ENCODE data around the gene JAKMIP2. TPM values are rescaled to one million over a fixed set of nuclear protein-coding genes. Genes with fewer than 3 reads are reported as not detected.
"Not testable (repeated sequence)": the region's sequence is repeated elsewhere in the genome, so short reads cannot be mapped to it uniquely, and the experiment has no call there.

Gene JAKMIP2
- total RNA-seq, 1 experiment from 2014 or later, result not detected

GRCh38 chr5:147731431-147732290, 50.9 kb downstream of the JAKMIP2 start:
- intact Hi-C loops (cut with micrococcal nuclease; ENCODE audit: unreplicated experiment), result no loop called here
- Histone ChIP-seq H3K9me3 (ENCODE audit: insufficient read depth, low read depth) (no peaks in the 10 kb centered on the region), H3F3A (ENCODE audit: insufficient read depth, low read depth) (no peaks in the 10 kb centered on the region), H3K4me2 (no peak overlapping the region), H3K79me2 (ENCODE audit: low read depth) (no peaks in the 10 kb centered on the region), H2AFZ (no peak overlapping the region), H3K36me3 (ENCODE audit: low read depth) (no peaks in the 10 kb centered on the region), H3K27ac (no peak overlapping the region), H3K4me1 (replicated peaks; ENCODE audit: insufficient read depth) (no peaks in the 10 kb centered on the region), H3K27me3 (ENCODE audit: insufficient read depth, low read depth) (no peaks in the 10 kb centered on the region), H3K4me3 (no peak overlapping the region), H4K20me1 (ENCODE audit: insufficient read depth) (no peaks in the 10 kb centered on the region), H3K9me2 (ENCODE audit: insufficient read depth) (no peaks in the 10 kb centered on the region)
- TF ChIP-seq, protein P1, sequence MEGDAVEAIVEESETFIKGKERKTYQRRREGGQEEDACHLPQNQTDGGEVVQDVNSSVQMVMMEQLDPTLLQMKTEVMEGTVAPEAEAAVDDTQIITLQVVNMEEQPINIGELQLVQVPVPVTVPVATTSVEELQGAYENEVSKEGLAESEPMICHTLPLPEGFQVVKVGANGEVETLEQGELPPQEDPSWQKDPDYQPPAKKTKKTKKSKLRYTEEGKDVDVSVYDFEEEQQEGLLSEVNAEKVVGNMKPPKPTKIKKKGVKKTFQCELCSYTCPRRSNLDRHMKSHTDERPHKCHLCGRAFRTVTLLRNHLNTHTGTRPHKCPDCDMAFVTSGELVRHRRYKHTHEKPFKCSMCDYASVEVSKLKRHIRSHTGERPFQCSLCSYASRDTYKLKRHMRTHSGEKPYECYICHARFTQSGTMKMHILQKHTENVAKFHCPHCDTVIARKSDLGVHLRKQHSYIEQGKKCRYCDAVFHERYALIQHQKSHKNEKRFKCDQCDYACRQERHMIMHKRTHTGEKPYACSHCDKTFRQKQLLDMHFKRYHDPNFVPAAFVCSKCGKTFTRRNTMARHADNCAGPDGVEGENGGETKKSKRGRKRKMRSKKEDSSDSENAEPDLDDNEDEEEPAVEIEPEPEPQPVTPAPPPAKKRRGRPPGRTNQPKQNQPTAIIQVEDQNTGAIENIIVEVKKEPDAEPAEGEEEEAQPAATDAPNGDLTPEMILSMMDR (conservative IDR thresholded peaks at IDR 0.05), result no peak
- no peak for TF ChIP-seq EZH2 (IDR thresholded peaks at IDR 0.05; ENCODE audit: low read depth)
- BruUV-seq (replicated peaks), result no TSS peak
- no peak for DNase-seq
- ChIA-PET POLR2A (ENCODE audit: unreplicated experiment) (no interaction called here), CTCF (no interaction called here)

DNA sequence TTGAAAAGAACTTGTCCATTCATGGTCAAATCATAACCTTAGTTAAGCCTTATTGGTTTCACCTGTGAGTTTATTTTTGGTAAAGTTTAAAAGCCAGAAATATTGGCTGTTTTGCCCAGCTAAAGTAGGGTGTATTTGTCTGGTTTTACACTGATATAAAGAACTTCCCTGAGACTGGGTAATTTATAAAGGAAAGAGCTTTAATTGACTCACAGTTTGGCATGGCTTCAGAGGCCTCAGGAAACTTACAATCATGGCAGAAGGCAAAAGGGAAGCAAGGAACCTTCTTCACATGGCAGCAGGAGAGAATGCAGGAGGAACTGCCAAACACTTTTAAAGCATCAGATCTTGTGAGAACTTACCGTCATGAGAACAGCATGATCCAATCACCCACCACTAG, 55.3 kb downstream of the JAKMIP2 start:
- H3K4me3 ChIP-seq, result no peak overlapping the region
- TF ChIP-seq, protein P1 (conservative IDR thresholded peaks at IDR 0.05), result no peak
- no peak for TF ChIP-seq EZH2 (IDR thresholded peaks at IDR 0.05; ENCODE audit: low read depth)
- H3K4me1 ChIP-seq (replicated peaks; ENCODE audit: insufficient read depth), result 0 out of 2 replicates have a peak, but pooled peaks cover 3% of the 10 kb centered on the region
- no peak overlapping the region for H3K27ac ChIP-seq
- no TSS peak for BruUV-seq (replicated peaks)
- ChIA-PET POLR2A (ENCODE audit: unreplicated experiment) (no interaction called here), CTCF (no interaction called here)
- no peak for DNase-seq
- no peaks in the 10 kb centered on the region for H3F3A ChIP-seq (ENCODE audit: insufficient read depth, low read depth)
- no peak overlapping the region for H3K4me2 ChIP-seq
- no peak overlapping the region for H2AFZ ChIP-seq
- H3K9me2 ChIP-seq (ENCODE audit: insufficient read depth), result 0 out of 2 replicates have a peak, but pooled peaks cover 4% of the 10 kb centered on the region
- intact Hi-C loops (cut with micrococcal nuclease; ENCODE audit: unreplicated experiment), result no loop called here
- no peaks in the 10 kb centered on the region for H3K36me3 ChIP-seq (ENCODE audit: low read depth)
- no peaks in the 10 kb centered on the region for H3K27me3 ChIP-seq (ENCODE audit: insufficient read depth, low read depth)
- H4K20me1 ChIP-seq (ENCODE audit: insufficient read depth), result no peaks in the 10 kb centered on the region
- no peaks in the 10 kb centered on the region for H3K9me3 ChIP-seq (ENCODE audit: insufficient read depth, low read depth)
- no peaks in the 10 kb centered on the region for H3K79me2 ChIP-seq (ENCODE audit: low read depth)

DNA sequence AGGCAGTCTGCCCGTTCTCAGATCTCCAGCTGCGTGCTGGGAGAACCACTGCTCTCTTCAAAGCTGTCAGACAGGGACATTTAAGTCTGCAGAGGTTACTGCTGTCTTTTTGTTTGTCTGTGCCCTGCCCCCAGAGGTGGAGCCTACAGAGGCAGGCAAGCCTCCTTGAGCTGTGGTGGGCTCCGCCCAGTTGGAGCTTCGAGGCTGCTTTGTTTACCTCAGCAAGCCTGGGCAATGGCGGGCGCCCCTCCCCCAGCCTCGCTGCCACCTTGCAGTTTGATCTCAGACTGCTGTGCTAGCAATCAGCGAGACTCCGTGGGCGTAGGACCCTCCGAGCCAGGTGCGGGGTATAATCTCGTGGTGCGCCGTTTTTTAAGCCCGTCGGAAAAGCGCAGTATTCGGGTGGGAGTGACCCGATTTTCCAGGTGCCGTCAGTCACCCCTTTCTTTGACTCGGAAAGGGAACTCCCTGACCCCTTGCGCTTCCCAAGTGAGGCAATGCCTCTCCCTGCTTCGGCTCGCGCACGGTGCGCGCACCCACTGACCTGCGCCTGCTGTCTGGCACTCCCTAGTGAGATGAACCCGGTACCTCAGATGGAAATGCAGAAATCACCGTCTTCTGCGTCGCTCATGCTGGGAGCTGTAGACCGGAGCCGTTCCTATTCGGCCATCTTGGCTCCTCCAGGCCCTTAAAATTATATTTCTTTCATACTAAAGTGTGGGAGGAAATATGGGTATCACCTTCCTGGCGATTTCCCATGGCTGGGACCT, 61.2 kb downstream of the JAKMIP2 start:
- H3K27me3 ChIP-seq (ENCODE audit: insufficient read depth, low read depth); H3K4me1 ChIP-seq (replicated peaks; ENCODE audit: insufficient read depth); intact Hi-C loops (cut with micrococcal nuclease; ENCODE audit: unreplicated experiment); H3K9me2 ChIP-seq (ENCODE audit: insufficient read depth); CTCF ChIA-PET; H4K20me1 ChIP-seq (ENCODE audit: insufficient read depth); BruUV-seq (replicated peaks); H3K27ac ChIP-seq; H3K9me3 ChIP-seq (ENCODE audit: insufficient read depth, low read depth); H3F3A ChIP-seq (ENCODE audit: insufficient read depth, low read depth); H3K36me3 ChIP-seq (ENCODE audit: low read depth); H3K79me2 ChIP-seq (ENCODE audit: low read depth): not testable (repeated sequence)
- H2AFZ ChIP-seq, result peak overlapping the region; percentile 68
- POLR2A ChIA-PET (ENCODE audit: unreplicated experiment), result interaction anchor here (0.7 kb wide), 1 partner anchor 413 kb away, joined by 5 read pairs; no protein-coding TSS in a partner anchor
- peak overlapping the region; percentile 84 for H3K4me2 ChIP-seq
- DNase-seq, result peak in 1 of 2 experiments; percentile 10
- peak overlapping the region; percentile 71 for H3K4me3 ChIP-seq
